K562 (cell line): ENCODE measurements around the gene PTH2. TPM values are rescaled to one million over a fixed set of nuclear protein-coding genes. Genes with fewer than 3 reads are reported as not detected.

Experiments
- CHCHD3 ChIP-seq: fragments of 250-450 bp; sonication (Bioruptor Pico); IDR thresholded peaks from 2 replicates; pipeline ENCODE4 v2.1.2; 2022; ENCODE audit warnings: mild to moderate bottlenecking
- CREM ChIP-seq: IDR thresholded peaks from 2 replicates; pipeline ENCODE4 v1.6.1; 2014; ENCODE audit warnings: antibody characterized with exemption, low read depth
- E2F6 ChIP-seq, 2 experiments: IDR thresholded peaks; 2 replicates each; pipeline ENCODE4 v1.6.1; 2011; ENCODE audit warnings: borderline replicate concordance in 1 of 2, control low read depth in 1 of 2, low read depth in 1 of 2, low read length in 1 of 2, mild to moderate bottlenecking in 1 of 2, mixed read lengths in 1 of 2, moderate library complexity in 1 of 2; ENCODE audit not compliant: insufficient read depth in 1 of 2, insufficient read length in 1 of 2, poor library complexity in 1 of 2, severe bottlenecking in 1 of 2; ENCODE audit errors: extremely low read depth in 1 of 2
- EGR1 ChIP-seq: fragments of 450-650 bp; conservative IDR thresholded peaks from 2 replicates; pipeline ENCODE4 v1.6.1; 2017; ENCODE audit warnings: mild to moderate bottlenecking
- ETV1 ChIP-seq: fragments of 450-650 bp; conservative IDR thresholded peaks from 2 replicates; pipeline ENCODE4 v1.6.1; 2016; ENCODE audit warnings: missing genetic modification characterization, control low read depth, low read depth, missing compliant biosample characterization
- FOXA3 ChIP-seq, 2 experiments: fragments of 450-650 bp in 1 of 2; sonication (generic) in 1 of 2; formaldehyde crosslinking; IDR thresholded peaks in 1 of 2; conservative IDR thresholded peaks in 1 of 2; 2 replicates each; pipeline versions ENCODE4 v1.4.0 to v1.8.0; 2020 to 2022; ENCODE audit warnings: mild to moderate bottlenecking in 2 of 2, missing genetic modification reagents in 1 of 2
- FOXK2 ChIP-seq, 2 experiments: fragments of 450-650 bp; IDR thresholded peaks in 1 of 2; conservative IDR thresholded peaks in 1 of 2; 2 replicates each; pipeline ENCODE4 v1.6.1; 2016; ENCODE audit warnings: low read depth in 2 of 2, mild to moderate bottlenecking in 1 of 2
- JUND ChIP-seq, 2 experiments: IDR thresholded peaks; 2 replicates in 1 of 2; 3 replicates in 1 of 2; pipeline ENCODE4 v1.6.1; 2011; ENCODE audit warnings: borderline replicate concordance in 2 of 2, low read depth in 2 of 2, low read length in 2 of 2, improper control_type of control experiment in 1 of 2, missing biosample characterization in 1 of 2, missing genetic modification characterization in 1 of 2, missing genetic modification reagents in 1 of 2
- L3MBTL2 ChIP-seq: fragments of 450-650 bp; IDR thresholded peaks from 2 replicates; pipeline ENCODE4 v1.6.1; 2016; ENCODE audit warnings: mild to moderate bottlenecking, moderate library complexity
- MAZ ChIP-seq, 2 experiments: fragments of 450-650 bp in 1 of 2; sonication (generic) in 1 of 2; formaldehyde crosslinking; IDR thresholded peaks in 1 of 2; conservative IDR thresholded peaks in 1 of 2; 2 replicates each; pipeline versions ENCODE4 v1.4.0 to v1.5.0; 2020; ENCODE audit warnings: mild to moderate bottlenecking in 1 of 2, missing genetic modification reagents in 1 of 2
- NEUROD1 ChIP-seq: fragments of 150-350 bp; IDR thresholded peaks from 2 replicates; pipeline ENCODE4 v1.6.1; 2014; ENCODE audit warnings: borderline replicate concordance, low read length, low read depth; ENCODE audit not compliant: partially characterized antibody
- RB1 ChIP-seq: fragments of 450-650 bp; IDR thresholded peaks from 2 replicates; pipeline ENCODE4 v1.6.1; 2017; ENCODE audit warnings: low read depth, mild to moderate bottlenecking
- RBM17 ChIP-seq: fragments of 200-400 bp; formaldehyde crosslinking; IDR thresholded peaks from 2 replicates; pipeline ENCODE4 v1.6.1; 2017; ENCODE audit warnings: low read depth, mild to moderate bottlenecking, low read length, borderline replicate concordance
- SIX5 ChIP-seq, 2 experiments: IDR thresholded peaks; 2 replicates each; pipeline ENCODE4 v1.6.1; 2011; ENCODE audit warnings: low read length in 2 of 2, borderline replicate concordance in 1 of 2, low read depth in 1 of 2, mild to moderate bottlenecking in 1 of 2, moderate library complexity in 1 of 2; ENCODE audit not compliant: insufficient read depth in 1 of 2
- SP1 ChIP-seq: sonication (generic); formaldehyde crosslinking; IDR thresholded peaks from 2 replicates; pipeline ENCODE4 v1.8.1; 2022; ENCODE audit warnings: mild to moderate bottlenecking, missing genetic modification reagents
- SPI1 ChIP-seq: IDR thresholded peaks from 2 replicates; pipeline ENCODE4 v1.6.1; 2011; ENCODE audit warnings: low read depth, low read length, control low read depth, borderline replicate concordance
- TFAP4 ChIP-seq: sonication (generic); formaldehyde crosslinking; IDR thresholded peaks from 2 replicates; pipeline ENCODE4 v1.8.0; 2022; ENCODE audit warnings: missing genetic modification reagents, mild to moderate bottlenecking, moderate library complexity, borderline replicate concordance
- ZBED1 ChIP-seq: IDR thresholded peaks from 2 replicates; pipeline ENCODE4 v1.6.1; 2014
- ZNF561 ChIP-seq: fragments of 450-650 bp; formaldehyde crosslinking; conservative IDR thresholded peaks from 2 replicates; pipeline ENCODE4 v1.4.0; 2020; ENCODE audit warnings: mild to moderate bottlenecking, moderate library complexity
- polyA plus RNA-seq, 8 experiments: library from polyadenylated mRNA; depleted of rRNA in 4 of 8; stranded (reverse) in 5 of 8; unstranded in 3 of 8; fragments of >200 nt; fragmentation: Nextera tagmentation in 2 of 8; fragmentation: Illumina TruSeq in 1 of 8; extraction: Ambion mirVana in 2 of 8; extraction: Trizol in 1 of 8; gene quantifications; 2 replicates each; pipeline versions ENCODE4 v1.2.1 to v1.2.3, GENCODE V29; 2011 to 2014; ENCODE audit warnings: inconsistent platforms in 1 of 8, missing spikeins in 1 of 8
- total RNA-seq, 7 experiments: library from RNA; depleted of rRNA in 6 of 7; stranded (reverse); fragments of >200 nt in 6 of 7; fragmentation: Illumina TruSeq in 2 of 7; extraction: Trizol in 2 of 7; gene quantifications; 2 replicates each; pipeline versions ENCODE4 v1.2.1 to v1.2.3, GENCODE V29; 2011 to 2021; ENCODE audit warnings: low replicate concordance in 1 of 7
- TF ChIP-seq, protein P1 (sequence below): fragments of 450-650 bp; IDR thresholded peaks from 2 replicates; pipeline ENCODE4 v1.6.1; 2016; ENCODE audit warnings: mild to moderate bottlenecking

PTH2 gene
- total and polyA plus RNA-seq, 9 of the 15 experiments (the other 6 are each of a cell fraction or from before 2014, with no cell fraction given), result 1.3 TPM; not detected in 8

- peak in 1 of 2 experiments; percentile 46 for TF ChIP-seq E2F6 (IDR thresholded peaks at IDR 0.05; ENCODE audit: borderline replicate concordance in 1 of 2, extremely low read depth in 1 of 2, insufficient read depth in 1 of 2, insufficient read length in 1 of 2, low read depth in 1 of 2, low read length in 1 of 2, poor library complexity in 1 of 2, severe bottlenecking in 1 of 2)
- no peak for TF ChIP-seq ZBED1
- TF ChIP-seq NEUROD1, result peak; percentile 56
- TF ChIP-seq RB1, result peak; percentile 56; the same call in 1 of the 2 replicates
- TF ChIP-seq RBM17, result no peak
- no peak for TF ChIP-seq CHCHD3 (CRISPR knock-in tag)
- TF ChIP-seq MAZ (CRISPR knock-in tag; conservative IDR thresholded peaks at IDR 0.05 in 1 of 2, IDR thresholded peaks at IDR 0.05 in 1 of 2), result peak in 1 of 2 experiments; percentile 44; a peak in 1 of 4 replicates
- TF ChIP-seq CREM, result no peak
- 0 out of 4 replicates have a peak, but pooled peaks of 1 of the 2 experiments have one; percentile 44 for TF ChIP-seq FOXA3 (CRISPR knock-in tag; conservative IDR thresholded peaks at IDR 0.05 in 1 of 2, IDR thresholded peaks at IDR 0.05 in 1 of 2)
- peak; percentile 71 for TF ChIP-seq SP1 (CRISPR knock-in tag)
- TF ChIP-seq, protein P1, sequence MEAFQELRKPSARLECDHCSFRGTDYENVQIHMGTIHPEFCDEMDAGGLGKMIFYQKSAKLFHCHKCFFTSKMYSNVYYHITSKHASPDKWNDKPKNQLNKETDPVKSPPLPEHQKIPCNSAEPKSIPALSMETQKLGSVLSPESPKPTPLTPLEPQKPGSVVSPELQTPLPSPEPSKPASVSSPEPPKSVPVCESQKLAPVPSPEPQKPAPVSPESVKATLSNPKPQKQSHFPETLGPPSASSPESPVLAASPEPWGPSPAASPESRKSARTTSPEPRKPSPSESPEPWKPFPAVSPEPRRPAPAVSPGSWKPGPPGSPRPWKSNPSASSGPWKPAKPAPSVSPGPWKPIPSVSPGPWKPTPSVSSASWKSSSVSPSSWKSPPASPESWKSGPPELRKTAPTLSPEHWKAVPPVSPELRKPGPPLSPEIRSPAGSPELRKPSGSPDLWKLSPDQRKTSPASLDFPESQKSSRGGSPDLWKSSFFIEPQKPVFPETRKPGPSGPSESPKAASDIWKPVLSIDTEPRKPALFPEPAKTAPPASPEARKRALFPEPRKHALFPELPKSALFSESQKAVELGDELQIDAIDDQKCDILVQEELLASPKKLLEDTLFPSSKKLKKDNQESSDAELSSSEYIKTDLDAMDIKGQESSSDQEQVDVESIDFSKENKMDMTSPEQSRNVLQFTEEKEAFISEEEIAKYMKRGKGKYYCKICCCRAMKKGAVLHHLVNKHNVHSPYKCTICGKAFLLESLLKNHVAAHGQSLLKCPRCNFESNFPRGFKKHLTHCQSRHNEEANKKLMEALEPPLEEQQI, result no peak
- no peak for TF ChIP-seq SIX5 (IDR thresholded peaks at IDR 0.05; ENCODE audit: borderline replicate concordance in 1 of 2, insufficient read depth in 1 of 2, low read depth in 1 of 2, low read length in 2 of 2)
- peak; percentile 31 to 55; a peak in 2 of 4 replicates for TF ChIP-seq FOXK2 (conservative IDR thresholded peaks at IDR 0.05 in 1 of 2, IDR thresholded peaks at IDR 0.05 in 1 of 2; ENCODE audit: low read depth in 2 of 2)
- TF ChIP-seq JUND (IDR thresholded peaks at IDR 0.05; ENCODE audit: borderline replicate concordance, low read depth, low read length), result no peak
- 0 out of 3 replicates have a peak, but pooled peaks have one; percentile 10 for TF ChIP-seq JUND (tag; IDR thresholded peaks at IDR 0.05; ENCODE audit: borderline replicate concordance, low read depth, low read length)
- TF ChIP-seq EGR1, result peak; percentile 53
- TF ChIP-seq ETV1, result 0 out of 2 replicates have a peak, but pooled peaks have one; percentile 23
- peak; percentile 53; the same call in 1 of the 2 replicates for TF ChIP-seq TFAP4 (CRISPR knock-in tag)
- no peak for TF ChIP-seq ZNF561 (CRISPR knock-in tag)
- peak; percentile 33; the same call in 1 of the 2 replicates for TF ChIP-seq SPI1
- peak; percentile 57 for TF ChIP-seq L3MBTL2
These were observed 2.8 kb upstream of the PTH2 start (continued) for GRCh38 chr19:49425922-49426592.
